Esophagus muscularis mucosa (tissue), 4 donors: ENCODE measurements around the gene TRAPPC2L. TPM values are rescaled to one million over a fixed set of nuclear protein-coding genes. Genes with fewer than 3 reads are reported as not detected.

Experiments
- DNase-seq: peaks from one replicate; pipeline ENCODE4 v3.0.0-alpha.2; 2017; ENCODE audit errors: extremely low spot score
- H3K27ac ChIP-seq, 4 donors: fragments of 200-600 bp; sonication (generic); replicated peaks in 1 of 4; 1 replicate in 3 of 4; 2 replicates in 1 of 4; pipeline ENCODE4 v1.5.1; 2016 to 2019; ENCODE audit warnings: mild to moderate bottlenecking in 1 of 4
- H3K27me3 ChIP-seq, 4 donors: fragments of 200-600 bp; sonication (generic); one replicate each; pipeline versions ENCODE4 v1.5.1 to v1.6.0; 2016 to 2019
- H3K36me3 ChIP-seq, 4 donors: fragments of 200-600 bp; sonication (generic); one replicate each; pipeline ENCODE4 v1.5.1; 2016 to 2019
- H3K4me1 ChIP-seq, 4 donors: fragments of 200-600 bp; sonication (generic); one replicate each; pipeline ENCODE4 v1.5.1; 2016 to 2019
- H3K4me3 ChIP-seq, 4 donors: fragments of 200-600 bp; sonication (generic); 1 replicate in 2 of 4; 2 replicates in 2 of 4; pipeline ENCODE4 v1.5.1; 2016 to 2019; ENCODE audit warnings: mild to moderate bottlenecking in 4 of 4, moderate library complexity in 1 of 4
- H3K9me3 ChIP-seq, 4 donors: fragments of 200-600 bp; sonication (generic); 1 replicate in 3 of 4; 2 replicates in 1 of 4; pipeline ENCODE4 v1.5.1; 2016 to 2019
- EP300 ChIP-seq: sonication (generic); formaldehyde crosslinking; IDR thresholded peaks from one replicate; pipeline ENCODE4 v1.6.1; 2017; ENCODE audit warnings: antibody characterized with exemption
- POLR2A ChIP-seq: fragments of 450-650 bp; IDR thresholded peaks from one replicate; pipeline ENCODE4 v1.6.1; 2017; ENCODE audit warnings: antibody characterized with exemption, moderate library complexity, mild to moderate bottlenecking, low read depth
- POLR2AphosphoS5 ChIP-seq, 2 donors: sonication (generic); formaldehyde crosslinking; IDR thresholded peaks; one replicate each; pipeline ENCODE4 v1.6.1; 2017; ENCODE audit warnings: antibody characterized with exemption in 2 of 2
- whole genome bisulfite sequencing: methylation state at CpG from one replicate; pipeline ENCODE4 v1.1.5; 2018; 5-methylcytosine and 5-hydroxymethylcytosine counted together
- intact Hi-C: fragments of 100-400 bp; cut with DNase I; formaldehyde crosslinking; loops from one replicate; pipeline ENCODE4 v1.15.1; 2023
- total RNA-seq, 4 donors: library from RNA; depleted of rRNA; stranded (reverse); fragments of >200 nt; gene quantifications; one replicate each; pipeline versions ENCODE4 v1.1.0 to v1.2.1, GENCODE V29; 2016
- TF ChIP-seq, protein P1 (sequence below), 3 experiments: fragments of 200-600 bp in 2 of 3; fragments of 450-650 bp in 1 of 3; sonication (generic) in 2 of 3; IDR thresholded peaks; one replicate each; pipeline ENCODE4 v1.5.1; 2017 to 2019; ENCODE audit warnings: antibody characterized with exemption in 3 of 3, mild to moderate bottlenecking in 2 of 3, moderate library complexity in 1 of 3

Gene TRAPPC2L
- total RNA-seq, 4 donors from 2014 or later, result 22.9 to 35.8 (median 29.6) TPM

DNA sequence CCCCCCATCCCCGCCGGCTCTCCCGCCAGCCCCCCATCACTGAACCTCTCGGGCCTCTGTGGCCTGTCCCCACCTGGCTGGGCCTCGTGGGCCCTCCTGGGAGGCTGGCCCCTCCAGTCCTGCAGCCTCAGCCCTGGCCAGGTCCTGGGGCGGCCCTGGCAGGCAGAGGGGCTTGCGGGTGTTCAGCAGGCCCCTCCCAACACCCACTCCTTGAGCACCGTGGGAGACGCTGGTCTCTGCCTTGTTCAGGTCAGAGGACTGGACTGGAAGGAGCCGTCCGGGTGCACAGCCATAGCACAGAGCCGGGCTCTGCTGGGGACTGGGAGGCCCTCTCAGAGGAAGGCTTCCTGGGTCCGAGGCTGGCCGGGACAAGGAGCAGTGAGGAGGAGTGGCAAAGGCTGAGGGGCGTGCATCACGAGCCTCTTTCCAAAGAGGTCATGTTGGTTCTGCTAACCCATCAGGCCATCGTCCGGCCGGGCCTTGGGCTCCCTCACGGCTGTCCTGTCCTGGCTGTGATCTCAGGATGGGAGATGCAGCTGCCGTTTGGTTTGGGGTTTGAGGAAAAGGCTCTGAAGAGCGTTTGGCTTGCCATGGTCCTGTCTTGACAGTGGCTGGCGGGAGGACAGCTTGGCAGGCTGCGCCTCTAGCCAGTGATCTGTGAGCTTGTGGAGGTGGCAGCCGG, 15.9 kb downstream of the TRAPPC2L start:
- Histone ChIP-seq H3K4me3 (no peak overlapping the region), H3K9me3 (no peaks in the 10 kb centered on the region), H3K36me3 (peaks cover 0 to 26% (median under 1%) of the 10 kb centered on the region in 4 donors), H3K27ac (no peak overlapping the region), H3K4me1 (peaks cover 0 to 9% (median 0%) of the 10 kb centered on the region in 4 donors), H3K27me3 (peaks cover 0 to 68% (median 3%) of the 10 kb centered on the region in 4 donors)
- no peak for DNase-seq
- no peak for TF ChIP-seq EP300
- TF ChIP-seq, protein P1, sequence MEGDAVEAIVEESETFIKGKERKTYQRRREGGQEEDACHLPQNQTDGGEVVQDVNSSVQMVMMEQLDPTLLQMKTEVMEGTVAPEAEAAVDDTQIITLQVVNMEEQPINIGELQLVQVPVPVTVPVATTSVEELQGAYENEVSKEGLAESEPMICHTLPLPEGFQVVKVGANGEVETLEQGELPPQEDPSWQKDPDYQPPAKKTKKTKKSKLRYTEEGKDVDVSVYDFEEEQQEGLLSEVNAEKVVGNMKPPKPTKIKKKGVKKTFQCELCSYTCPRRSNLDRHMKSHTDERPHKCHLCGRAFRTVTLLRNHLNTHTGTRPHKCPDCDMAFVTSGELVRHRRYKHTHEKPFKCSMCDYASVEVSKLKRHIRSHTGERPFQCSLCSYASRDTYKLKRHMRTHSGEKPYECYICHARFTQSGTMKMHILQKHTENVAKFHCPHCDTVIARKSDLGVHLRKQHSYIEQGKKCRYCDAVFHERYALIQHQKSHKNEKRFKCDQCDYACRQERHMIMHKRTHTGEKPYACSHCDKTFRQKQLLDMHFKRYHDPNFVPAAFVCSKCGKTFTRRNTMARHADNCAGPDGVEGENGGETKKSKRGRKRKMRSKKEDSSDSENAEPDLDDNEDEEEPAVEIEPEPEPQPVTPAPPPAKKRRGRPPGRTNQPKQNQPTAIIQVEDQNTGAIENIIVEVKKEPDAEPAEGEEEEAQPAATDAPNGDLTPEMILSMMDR (IDR thresholded peaks at IDR 0.05), result no peak
- no peak for TF ChIP-seq POLR2A
- no peak for TF ChIP-seq POLR2AphosphoS5 (IDR thresholded peaks at IDR 0.05)
- WGBS, result 83% methylated on average over 8 of the region's 25 CpGs
- intact Hi-C loops, result no loop called here

DNA sequence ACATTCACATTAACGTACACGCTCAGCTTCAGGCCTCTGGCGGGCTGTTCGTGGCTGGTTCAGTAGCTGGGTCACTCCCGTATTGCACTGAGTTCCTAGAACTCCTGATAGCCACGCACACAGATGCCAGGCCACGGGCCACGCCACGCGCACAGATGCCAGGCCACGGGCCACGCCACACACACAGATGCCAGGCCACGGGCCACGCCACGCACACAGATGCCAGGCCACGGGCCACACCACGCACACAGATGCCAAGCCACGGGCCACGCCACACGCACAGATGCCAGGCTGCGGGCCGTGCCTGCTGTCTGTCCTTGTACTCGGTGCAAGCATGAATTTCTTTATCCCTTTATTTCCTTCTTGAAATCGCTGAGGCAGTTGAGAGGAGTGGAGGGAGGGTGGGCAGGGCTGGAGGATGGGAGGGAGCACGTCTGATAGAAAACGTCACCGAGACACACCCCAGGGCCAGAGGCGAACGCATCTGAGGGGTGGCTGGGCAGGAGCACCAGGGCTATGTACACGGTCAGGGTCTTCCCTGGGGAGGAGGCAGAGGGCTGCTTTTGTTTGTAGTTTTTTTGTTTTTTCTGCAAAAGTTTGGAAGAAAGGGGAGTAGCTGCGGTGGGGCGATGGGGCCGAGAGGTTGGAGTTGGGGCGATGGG, 18.1 kb downstream of the TRAPPC2L start:
- intact Hi-C loops, result no loop called here
- no peak for DNase-seq
- H3K36me3 ChIP-seq, result peaks cover 0 to 49% (median 8%) of the 10 kb centered on the region in 4 donors
- peaks cover 0 to 70% (median 3%) of the 10 kb centered on the region in 4 donors for H3K27me3 ChIP-seq
- H3K4me3 ChIP-seq, result no peak overlapping the region
- H3K9me3 ChIP-seq, result no peaks in the 10 kb centered on the region
- TF ChIP-seq, protein P1 (IDR thresholded peaks at IDR 0.05), result no peak
- WGBS, result 89% methylated on average over 26 of the region's 34 CpGs
- H3K27ac ChIP-seq, result no peak overlapping the region
- peaks cover 0 to 9% (median 0%) of the 10 kb centered on the region in 4 donors for H3K4me1 ChIP-seq

DNA sequence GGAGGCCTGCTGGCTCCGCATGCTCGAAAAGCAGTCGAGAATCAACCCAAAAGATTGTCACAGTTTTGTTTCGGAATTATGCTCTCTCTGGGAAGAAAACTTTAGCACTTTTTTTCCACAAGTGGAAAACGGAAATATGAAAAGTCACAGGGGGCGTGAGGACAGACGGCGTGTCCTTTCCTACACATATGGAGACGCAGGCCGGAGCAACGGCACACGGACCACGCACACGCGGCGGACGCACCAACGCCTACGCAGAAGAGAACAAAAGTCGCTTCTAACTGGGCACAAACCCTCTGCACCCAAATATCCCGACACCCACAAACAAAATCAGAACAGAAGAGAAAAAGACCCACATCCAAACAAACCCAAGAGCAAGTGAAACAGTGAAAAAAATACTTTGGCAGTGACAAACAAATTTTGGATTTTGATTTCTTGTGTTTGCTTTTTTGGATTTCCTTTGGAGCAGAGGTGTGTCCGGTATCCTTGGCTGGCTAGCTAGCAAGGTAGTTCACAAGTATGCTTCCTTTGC, 18.8 kb downstream of the TRAPPC2L start:
- 94% methylated on average over 22 of the region's 22 CpGs for WGBS
- intact Hi-C loops, result no loop called here
- no peak for DNase-seq
- H3K4me1 ChIP-seq, result peaks cover 0 to 10% (median 2%) of the 10 kb centered on the region in 4 donors
- no peak overlapping the region for H3K27ac ChIP-seq
- H3K27me3 ChIP-seq, result peaks cover 0 to 70% (median 3%) of the 10 kb centered on the region in 4 donors
- TF ChIP-seq EP300 (no peak), POLR2AphosphoS5 (IDR thresholded peaks at IDR 0.05) (no peak), POLR2A (no peak)
- TF ChIP-seq, protein P1 (IDR thresholded peaks at IDR 0.05), result no peak
- H3K36me3 ChIP-seq, result peaks cover 0 to 56% (median 8%) of the 10 kb centered on the region in 4 donors
- no peak overlapping the region for H3K4me3 ChIP-seq
- no peaks in the 10 kb centered on the region for H3K9me3 ChIP-seq

DNA sequence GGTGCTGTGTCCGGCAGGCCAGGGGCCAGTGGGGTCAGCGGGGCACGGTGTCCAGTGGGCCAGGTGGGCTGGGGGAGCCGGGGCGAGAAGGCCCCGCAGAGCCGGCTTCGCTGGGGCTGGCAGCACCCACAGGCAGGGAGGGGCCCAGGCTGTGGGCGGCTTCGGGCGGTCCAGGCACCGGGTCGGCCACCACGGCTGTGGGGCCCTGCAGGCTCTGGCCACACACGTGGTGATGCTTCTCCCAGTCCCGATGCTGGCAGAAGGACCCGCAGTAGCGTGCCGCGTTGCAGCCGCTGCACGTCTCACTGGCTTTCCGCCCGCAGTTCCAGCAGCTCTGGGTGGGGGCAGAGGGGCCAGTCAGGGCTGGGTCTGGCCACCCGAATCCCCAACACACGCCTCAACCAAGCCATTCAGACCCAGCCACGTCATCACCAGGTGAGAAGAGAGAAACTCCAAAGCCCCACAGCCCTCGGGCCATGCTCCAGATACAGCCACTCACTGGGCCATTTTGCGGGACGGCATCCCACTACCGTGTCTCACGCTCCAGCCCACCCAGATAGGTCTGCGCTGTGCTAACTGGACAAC, 20.1 kb downstream of the TRAPPC2L start:
- DNase-seq, result no peak
- no peak overlapping the region for H3K27ac ChIP-seq
- peaks cover 8 to 13% (median 11%) of the 10 kb centered on the region in 4 donors for H3K4me1 ChIP-seq
- H3K4me3 ChIP-seq, result no peak overlapping the region
- TF ChIP-seq EP300 (no peak), POLR2AphosphoS5 (IDR thresholded peaks at IDR 0.05) (no peak), POLR2A (no peak)
- TF ChIP-seq, protein P1 (IDR thresholded peaks at IDR 0.05), result no peak
- 90% methylated on average over 9 of the region's 33 CpGs for WGBS
- intact Hi-C loops, result no loop called here
- H3K9me3 ChIP-seq, result no peaks in the 10 kb centered on the region
- H3K36me3 ChIP-seq, result peaks cover 0 to 69% (median 12%) of the 10 kb centered on the region in 4 donors
- H3K27me3 ChIP-seq, result peaks cover 0 to 70% (median 0%) of the 10 kb centered on the region in 4 donors
